HEK293 (cell line): ENCODE data around the gene POLR2L.

Source experiments
- EGR2 ChIP-seq: fragments of 450-650 bp; formaldehyde crosslinking; IDR thresholded peaks from 2 replicates; pipeline ENCODE4 v1.5.1; 2016; ENCODE audit warnings: low read depth, missing biosample characterization, missing genetic modification characterization
- GLI4 ChIP-seq: fragments of 450-650 bp; formaldehyde crosslinking; IDR thresholded peaks from 2 replicates; pipeline ENCODE4 v1.5.1; 2016; ENCODE audit warnings: missing biosample characterization, missing genetic modification characterization
- GLIS1 ChIP-seq: fragments of 450-650 bp; formaldehyde crosslinking; IDR thresholded peaks from 2 replicates; pipeline ENCODE4 v1.5.1; 2016; ENCODE audit warnings: missing biosample characterization, missing genetic modification characterization
- GLIS2 ChIP-seq: fragments of 450-650 bp; formaldehyde crosslinking; IDR thresholded peaks from 2 replicates; pipeline ENCODE4 v1.5.1; 2016; ENCODE audit warnings: missing biosample characterization, missing genetic modification characterization
- HOXA7 ChIP-seq: sonication (generic); formaldehyde crosslinking; IDR thresholded peaks from 2 replicates; pipeline ENCODE4 v1.8.1; 2022; ENCODE audit warnings: missing genetic modification reagents, borderline replicate concordance
- KLF10 ChIP-seq: fragments of 450-650 bp; IDR thresholded peaks from 2 replicates; pipeline ENCODE4 v1.5.1; 2018; ENCODE audit warnings: missing biosample characterization, mild to moderate bottlenecking, missing genetic modification characterization
- KLF9 ChIP-seq: fragments of 450-650 bp; formaldehyde crosslinking; IDR thresholded peaks from 2 replicates; pipeline ENCODE4 v1.5.1; 2016; ENCODE audit warnings: missing biosample characterization, missing genetic modification characterization, low read depth
- MZF1 ChIP-seq: fragments of 450-650 bp; formaldehyde crosslinking; IDR thresholded peaks from 2 replicates; pipeline ENCODE4 v1.5.1; 2017; ENCODE audit warnings: missing biosample characterization, missing genetic modification characterization, borderline replicate concordance
- OSR2 ChIP-seq: fragments of 450-650 bp; formaldehyde crosslinking; IDR thresholded peaks from 2 replicates; pipeline ENCODE4 v1.5.1; 2016; ENCODE audit warnings: missing biosample characterization, missing genetic modification characterization
- YY1 ChIP-seq: fragments of 450-650 bp; formaldehyde crosslinking; IDR thresholded peaks from 2 replicates; pipeline ENCODE4 v1.5.1; 2018; ENCODE audit warnings: missing biosample characterization, missing genetic modification characterization
- ZBTB17 ChIP-seq: fragments of 450-650 bp; formaldehyde crosslinking; IDR thresholded peaks from 2 replicates; pipeline ENCODE4 v1.5.1; 2016; ENCODE audit warnings: missing biosample characterization, missing genetic modification characterization
- ZBTB48 ChIP-seq: fragments of 450-650 bp; formaldehyde crosslinking; IDR thresholded peaks from 2 replicates; pipeline ENCODE4 v1.5.1; 2016; ENCODE audit warnings: missing biosample characterization, missing genetic modification characterization
- ZNF121 ChIP-seq: fragments of 450-650 bp; formaldehyde crosslinking; IDR thresholded peaks from 2 replicates; pipeline ENCODE4 v1.5.1; 2016; ENCODE audit warnings: missing biosample characterization, missing genetic modification characterization
- ZNF146 ChIP-seq: fragments of 450-650 bp; formaldehyde crosslinking; IDR thresholded peaks from 2 replicates; pipeline ENCODE4 v1.5.1; 2016; ENCODE audit warnings: missing biosample characterization, missing genetic modification characterization
- ZNF155 ChIP-seq: fragments of 450-650 bp; formaldehyde crosslinking; IDR thresholded peaks from 2 replicates; pipeline ENCODE4 v1.5.1; 2016; ENCODE audit warnings: missing biosample characterization, missing genetic modification characterization
- ZNF2 ChIP-seq: fragments of 450-650 bp; formaldehyde crosslinking; IDR thresholded peaks from 2 replicates; pipeline ENCODE4 v1.5.1; 2016; ENCODE audit warnings: missing biosample characterization, missing genetic modification characterization
- ZNF202 ChIP-seq: fragments of 450-650 bp; formaldehyde crosslinking; IDR thresholded peaks from 2 replicates; pipeline ENCODE4 v1.5.1; 2016; ENCODE audit warnings: missing biosample characterization, missing genetic modification characterization, borderline replicate concordance
- ZNF223 ChIP-seq: fragments of 450-650 bp; formaldehyde crosslinking; IDR thresholded peaks from 2 replicates; pipeline ENCODE4 v1.5.1; 2016; ENCODE audit warnings: missing biosample characterization, missing genetic modification characterization
- ZNF23 ChIP-seq: fragments of 450-650 bp; formaldehyde crosslinking; IDR thresholded peaks from 2 replicates; pipeline ENCODE4 v1.5.1; 2016; ENCODE audit warnings: missing biosample characterization, missing genetic modification characterization, borderline replicate concordance
- ZNF302 ChIP-seq: fragments of 450-650 bp; formaldehyde crosslinking; IDR thresholded peaks from 2 replicates; pipeline ENCODE4 v1.5.1; 2016; ENCODE audit warnings: missing biosample characterization, missing genetic modification characterization, low read depth
- ZNF391 ChIP-seq: fragments of 450-650 bp; formaldehyde crosslinking; IDR thresholded peaks from 2 replicates; pipeline ENCODE4 v1.5.1; 2016; ENCODE audit warnings: low read depth, missing biosample characterization, missing genetic modification characterization, borderline replicate concordance
- ZNF48 ChIP-seq: fragments of 450-650 bp; formaldehyde crosslinking; IDR thresholded peaks from 2 replicates; pipeline ENCODE4 v1.5.1; 2016; ENCODE audit warnings: missing biosample characterization, missing genetic modification characterization
- ZNF521 ChIP-seq: fragments of 450-650 bp; formaldehyde crosslinking; IDR thresholded peaks from 2 replicates; pipeline ENCODE4 v1.5.1; 2017; ENCODE audit warnings: missing biosample characterization, mild to moderate bottlenecking, missing genetic modification characterization
- ZNF544 ChIP-seq: fragments of 450-650 bp; formaldehyde crosslinking; IDR thresholded peaks from 2 replicates; pipeline ENCODE4 v1.5.0; 2017; ENCODE audit warnings: missing biosample characterization, missing genetic modification characterization
- ZNF555 ChIP-seq: fragments of 450-650 bp; formaldehyde crosslinking; conservative IDR thresholded peaks from 2 replicates; pipeline ENCODE4 v1.5.1; 2017; ENCODE audit warnings: missing biosample characterization, mild to moderate bottlenecking, missing genetic modification characterization, inconsistent platforms
- ZNF571 ChIP-seq: fragments of 450-650 bp; formaldehyde crosslinking; IDR thresholded peaks from 2 replicates; pipeline ENCODE4 v1.5.0; 2017; ENCODE audit warnings: missing biosample characterization, missing genetic modification characterization
- ZNF677 ChIP-seq: fragments of 450-650 bp; IDR thresholded peaks from 2 replicates; pipeline ENCODE4 v1.5.0; 2018; ENCODE audit warnings: missing biosample characterization, mild to moderate bottlenecking, missing genetic modification characterization, moderate library complexity
- ZNF768 ChIP-seq: fragments of 450-650 bp; formaldehyde crosslinking; IDR thresholded peaks from 2 replicates; pipeline ENCODE4 v1.5.1; 2018; ENCODE audit warnings: missing biosample characterization, mild to moderate bottlenecking, missing genetic modification characterization
- ZNF837 ChIP-seq: fragments of 450-650 bp; formaldehyde crosslinking; IDR thresholded peaks from 2 replicates; pipeline ENCODE4 v1.5.1; 2016; ENCODE audit warnings: missing biosample characterization, missing genetic modification characterization
- ZSCAN18 ChIP-seq: fragments of 450-650 bp; formaldehyde crosslinking; IDR thresholded peaks from 2 replicates; pipeline ENCODE4 v1.5.1; 2016; ENCODE audit warnings: missing biosample characterization, missing genetic modification characterization
- ZSCAN23 ChIP-seq: fragments of 450-650 bp; formaldehyde crosslinking; IDR thresholded peaks from 2 replicates; pipeline ENCODE4 v1.5.1; 2016; ENCODE audit warnings: missing biosample characterization, missing genetic modification characterization
- ZXDB ChIP-seq: fragments of 450-650 bp; formaldehyde crosslinking; IDR thresholded peaks from 2 replicates; pipeline ENCODE4 v1.5.1; 2016; ENCODE audit warnings: missing biosample characterization, missing genetic modification characterization
- TF ChIP-seq, protein P1 (sequence below): fragments of 450-650 bp; formaldehyde crosslinking; IDR thresholded peaks from 2 replicates; pipeline ENCODE4 v1.5.1; 2016; ENCODE audit warnings: missing biosample characterization, missing genetic modification characterization
- TF ChIP-seq, protein P2 (sequence below): fragments of 450-650 bp; formaldehyde crosslinking; IDR thresholded peaks from 2 replicates; pipeline ENCODE4 v1.5.1; 2016; ENCODE audit warnings: missing biosample characterization, missing genetic modification characterization, borderline replicate concordance
- TF ChIP-seq, protein P3 (sequence below): fragments of 450-650 bp; formaldehyde crosslinking; IDR thresholded peaks from 2 replicates; pipeline ENCODE4 v1.5.1; 2017; ENCODE audit warnings: missing biosample characterization, missing genetic modification characterization

POLR2L gene

DNA sequence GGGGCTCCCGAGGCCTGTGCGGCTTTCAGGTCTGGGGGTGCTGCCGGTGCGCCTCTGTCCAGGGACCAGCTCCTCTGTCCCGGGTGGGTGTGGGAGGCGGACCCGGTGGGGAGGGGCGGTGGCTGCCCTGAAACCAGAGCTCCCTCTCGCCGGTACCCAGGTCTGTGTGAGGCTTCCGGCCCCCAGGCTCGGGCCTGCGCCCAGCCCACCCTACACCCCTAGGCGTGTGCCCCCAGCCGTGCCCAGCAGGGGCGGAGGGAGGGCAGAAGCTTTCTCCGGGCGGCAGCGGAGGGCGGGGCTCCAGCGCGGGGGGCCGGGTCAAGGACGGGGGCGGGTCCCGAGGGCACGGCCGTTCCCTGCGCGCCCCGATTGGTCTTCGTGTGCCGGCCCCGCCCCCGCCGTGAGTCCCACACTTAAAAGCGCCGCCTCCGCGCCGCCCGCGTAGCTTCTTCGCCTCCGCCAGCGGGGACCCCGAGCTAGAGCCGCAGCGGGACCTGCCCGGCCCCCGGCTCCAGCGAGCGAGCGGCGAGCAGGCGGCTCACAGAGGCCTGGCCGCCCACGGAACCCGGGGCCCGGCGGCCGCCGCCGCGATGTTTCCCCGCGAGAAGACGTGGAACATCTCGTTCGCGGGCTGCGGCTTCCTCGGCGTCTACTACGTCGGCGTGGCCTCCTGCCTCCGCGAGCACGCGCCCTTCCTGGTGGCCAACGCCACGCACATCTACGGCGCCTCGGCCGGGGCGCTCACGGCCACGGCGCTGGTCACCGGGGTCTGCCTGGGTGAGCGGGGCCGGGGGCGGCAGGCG is 23.0 kb downstream of the POLR2L start (continued):
- TF ChIP-seq, protein P1, sequence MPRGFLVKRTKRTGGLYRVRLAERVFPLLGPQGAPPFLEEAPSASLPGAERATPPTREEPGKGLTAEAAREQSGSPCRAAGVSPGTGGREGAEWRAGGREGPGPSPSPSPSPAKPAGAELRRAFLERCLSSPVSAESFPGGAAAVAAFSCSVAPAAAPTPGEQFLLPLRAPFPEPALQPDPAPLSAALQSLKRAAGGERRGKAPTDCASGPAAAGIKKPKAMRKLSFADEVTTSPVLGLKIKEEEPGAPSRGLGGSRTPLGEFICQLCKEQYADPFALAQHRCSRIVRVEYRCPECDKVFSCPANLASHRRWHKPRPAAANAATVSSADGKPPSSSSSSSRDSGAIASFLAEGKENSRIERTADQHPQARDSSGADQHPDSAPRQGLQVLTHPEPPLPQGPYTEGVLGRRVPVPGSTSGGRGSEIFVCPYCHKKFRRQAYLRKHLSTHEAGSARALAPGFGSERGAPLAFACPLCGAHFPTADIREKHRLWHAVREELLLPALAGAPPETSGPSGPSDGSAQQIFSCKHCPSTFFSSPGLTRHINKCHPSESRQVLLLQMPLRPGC = no peak
- TF ChIP-seq ZBTB48 (tag by site-specific recombination) = no peak
- TF ChIP-seq ZNF23 (tag by site-specific recombination) = no peak
- TF ChIP-seq ZNF223 (tag by site-specific recombination) = no peak
- no peak for TF ChIP-seq ZNF155 (tag by site-specific recombination)
- no peak for TF ChIP-seq ZBTB17 (tag by site-specific recombination)
- no peak for TF ChIP-seq ZNF202 (tag by site-specific recombination)
- no peak for TF ChIP-seq ZNF121
- TF ChIP-seq ZSCAN23 (tag by site-specific recombination) = no peak
- TF ChIP-seq GLIS1 = peak; percentile 88
- no peak for TF ChIP-seq ZNF2 (tag by site-specific recombination)
- no peak for TF ChIP-seq ZNF571 (tag by site-specific recombination)
- peak; percentile 73 for TF ChIP-seq KLF9 (tag by site-specific recombination)
- TF ChIP-seq YY1 = no peak
- TF ChIP-seq HOXA7 (CRISPR knock-in tag) = no peak
- TF ChIP-seq KLF10 (tag by site-specific recombination) = peak; percentile 97
- no peak for TF ChIP-seq ZSCAN18 (tag by site-specific recombination)
- TF ChIP-seq ZNF302 (tag by site-specific recombination) = no peak
- TF ChIP-seq GLIS2 (tag by site-specific recombination) = peak; percentile 92
- no peak for TF ChIP-seq GLI4 (tag by site-specific recombination)
- no peak for TF ChIP-seq ZNF837 (tag by site-specific recombination)
- TF ChIP-seq ZNF677 (tag by site-specific recombination) = no peak
- TF ChIP-seq ZNF544 (tag by site-specific recombination) = no peak
- TF ChIP-seq ZXDB (tag by site-specific recombination) = no peak
- TF ChIP-seq ZNF146 (tag by site-specific recombination) = no peak
- no peak for TF ChIP-seq ZNF768 (tag by site-specific recombination)
- peak; percentile 49 for TF ChIP-seq EGR2
- TF ChIP-seq, protein P2, sequence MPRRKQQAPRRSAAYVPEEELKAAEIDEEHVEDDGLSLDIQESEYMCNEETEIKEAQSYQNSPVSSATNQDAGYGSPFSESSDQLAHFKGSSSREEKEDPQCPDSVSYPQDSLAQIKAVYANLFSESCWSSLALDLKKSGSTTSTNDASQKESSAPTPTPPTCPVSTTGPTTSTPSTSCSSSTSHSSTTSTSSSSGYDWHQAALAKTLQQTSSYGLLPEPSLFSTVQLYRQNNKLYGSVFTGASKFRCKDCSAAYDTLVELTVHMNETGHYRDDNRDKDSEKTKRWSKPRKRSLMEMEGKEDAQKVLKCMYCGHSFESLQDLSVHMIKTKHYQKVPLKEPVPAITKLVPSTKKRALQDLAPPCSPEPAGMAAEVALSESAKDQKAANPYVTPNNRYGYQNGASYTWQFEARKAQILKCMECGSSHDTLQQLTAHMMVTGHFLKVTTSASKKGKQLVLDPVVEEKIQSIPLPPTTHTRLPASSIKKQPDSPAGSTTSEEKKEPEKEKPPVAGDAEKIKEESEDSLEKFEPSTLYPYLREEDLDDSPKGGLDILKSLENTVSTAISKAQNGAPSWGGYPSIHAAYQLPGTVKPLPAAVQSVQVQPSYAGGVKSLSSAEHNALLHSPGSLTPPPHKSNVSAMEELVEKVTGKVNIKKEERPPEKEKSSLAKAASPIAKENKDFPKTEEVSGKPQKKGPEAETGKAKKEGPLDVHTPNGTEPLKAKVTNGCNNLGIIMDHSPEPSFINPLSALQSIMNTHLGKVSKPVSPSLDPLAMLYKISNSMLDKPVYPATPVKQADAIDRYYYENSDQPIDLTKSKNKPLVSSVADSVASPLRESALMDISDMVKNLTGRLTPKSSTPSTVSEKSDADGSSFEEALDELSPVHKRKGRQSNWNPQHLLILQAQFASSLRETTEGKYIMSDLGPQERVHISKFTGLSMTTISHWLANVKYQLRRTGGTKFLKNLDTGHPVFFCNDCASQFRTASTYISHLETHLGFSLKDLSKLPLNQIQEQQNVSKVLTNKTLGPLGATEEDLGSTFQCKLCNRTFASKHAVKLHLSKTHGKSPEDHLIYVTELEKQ = no peak
- TF ChIP-seq, protein P3, sequence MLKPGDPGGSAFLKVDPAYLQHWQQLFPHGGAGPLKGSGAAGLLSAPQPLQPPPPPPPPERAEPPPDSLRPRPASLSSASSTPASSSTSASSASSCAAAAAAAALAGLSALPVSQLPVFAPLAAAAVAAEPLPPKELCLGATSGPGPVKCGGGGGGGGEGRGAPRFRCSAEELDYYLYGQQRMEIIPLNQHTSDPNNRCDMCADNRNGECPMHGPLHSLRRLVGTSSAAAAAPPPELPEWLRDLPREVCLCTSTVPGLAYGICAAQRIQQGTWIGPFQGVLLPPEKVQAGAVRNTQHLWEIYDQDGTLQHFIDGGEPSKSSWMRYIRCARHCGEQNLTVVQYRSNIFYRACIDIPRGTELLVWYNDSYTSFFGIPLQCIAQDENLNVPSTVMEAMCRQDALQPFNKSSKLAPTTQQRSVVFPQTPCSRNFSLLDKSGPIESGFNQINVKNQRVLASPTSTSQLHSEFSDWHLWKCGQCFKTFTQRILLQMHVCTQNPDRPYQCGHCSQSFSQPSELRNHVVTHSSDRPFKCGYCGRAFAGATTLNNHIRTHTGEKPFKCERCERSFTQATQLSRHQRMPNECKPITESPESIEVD (tag by site-specific recombination) = no peak
- no peak for TF ChIP-seq ZNF48 (tag by site-specific recombination)
- TF ChIP-seq ZNF391 (tag by site-specific recombination) = no peak
- TF ChIP-seq ZNF521 = no peak
- no peak for TF ChIP-seq MZF1 (tag by site-specific recombination)
- no peak for TF ChIP-seq ZNF555 (tag by site-specific recombination)
- no peak for TF ChIP-seq OSR2
